ENCODE measurements around the gene PTCH1.

PTCH1 gene

DNA sequence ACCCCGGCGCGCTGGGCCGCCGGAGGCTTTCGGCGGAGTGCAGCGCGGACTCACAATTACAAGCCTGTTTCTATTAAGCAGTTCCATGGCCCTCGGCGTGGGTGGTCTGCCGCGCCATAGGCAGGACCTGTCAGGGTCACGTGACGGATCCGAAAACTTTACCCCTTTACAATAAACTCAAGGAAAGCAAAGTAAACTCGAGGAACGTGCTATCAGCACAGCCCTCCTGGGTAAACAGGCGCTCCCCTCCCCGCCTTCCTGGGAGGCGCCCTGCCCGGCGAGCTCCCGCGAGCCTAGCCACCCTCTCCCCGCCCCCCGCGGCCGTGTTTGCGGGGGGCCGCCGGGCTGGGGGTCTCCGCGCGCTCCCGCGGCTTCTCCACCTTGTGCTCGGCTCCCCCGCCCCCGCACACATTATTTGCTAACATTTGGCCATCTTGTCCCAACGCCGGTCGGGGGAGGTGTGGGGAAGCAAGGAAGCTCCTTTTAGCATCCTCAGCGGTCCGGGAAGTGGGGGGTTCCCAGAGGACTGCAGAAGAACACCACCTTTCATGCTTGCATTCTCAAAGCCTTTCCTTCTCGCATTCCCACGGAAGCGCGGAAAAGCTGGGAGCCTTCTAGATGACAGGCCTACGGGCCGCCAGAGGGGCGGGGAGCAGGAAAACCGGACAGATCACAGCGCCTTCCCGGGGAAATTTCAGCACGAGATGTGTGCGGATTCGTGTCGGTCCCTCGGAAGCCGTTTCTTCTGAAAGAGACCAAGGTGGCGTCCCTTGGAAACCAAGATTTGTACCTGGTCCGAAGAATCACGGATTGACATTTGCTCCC, at the start of gene PTCH1:
Gene PTCH1 (minus strand): TSS at position 238 of the 825 bp plus-strand sequence.
- peak in 1 of 2 experiments; percentile 46 for DNase-seq

DNA sequence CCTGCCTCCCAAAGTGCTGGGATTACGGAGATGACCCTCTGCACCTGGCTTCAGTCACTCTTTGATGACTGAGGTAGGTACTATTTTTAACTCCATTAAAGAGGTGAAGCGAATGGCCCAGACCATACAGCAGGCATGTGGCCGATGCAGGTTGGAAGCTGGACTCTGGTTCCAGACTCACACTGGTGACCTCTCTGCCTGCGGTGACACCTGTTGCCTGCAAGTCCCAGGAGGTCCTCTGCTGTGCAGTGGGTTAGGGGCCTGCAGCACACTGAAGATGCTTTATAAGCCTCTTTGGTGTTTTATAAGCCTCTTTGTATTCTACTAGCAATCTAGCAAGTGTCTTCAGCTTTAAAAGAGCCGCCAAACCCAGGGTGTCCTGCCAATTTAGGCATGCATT, 49.2 kb upstream of the PTCH1 start:
- DNase-seq = no peak

DNA sequence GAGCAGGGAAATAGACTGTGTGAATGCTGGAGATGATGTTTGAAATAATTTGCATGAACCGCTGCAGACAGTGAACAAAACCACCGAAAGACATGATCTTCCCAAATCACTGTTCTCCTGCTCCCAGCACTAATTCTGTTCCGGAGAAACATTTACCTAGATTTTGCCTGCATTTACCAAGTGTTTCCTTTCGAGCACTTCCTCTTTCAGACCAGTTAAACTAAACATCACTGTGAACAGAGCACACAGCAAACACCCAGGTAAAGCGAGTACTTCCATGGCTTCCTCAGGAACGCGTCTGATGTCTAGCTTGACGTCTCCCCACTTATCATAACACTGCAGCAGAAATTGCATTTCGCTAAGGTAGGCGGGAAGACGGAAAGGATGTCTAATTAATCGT, 45.1 kb upstream of the PTCH1 start:
- DNase-seq = no peak

DNA sequence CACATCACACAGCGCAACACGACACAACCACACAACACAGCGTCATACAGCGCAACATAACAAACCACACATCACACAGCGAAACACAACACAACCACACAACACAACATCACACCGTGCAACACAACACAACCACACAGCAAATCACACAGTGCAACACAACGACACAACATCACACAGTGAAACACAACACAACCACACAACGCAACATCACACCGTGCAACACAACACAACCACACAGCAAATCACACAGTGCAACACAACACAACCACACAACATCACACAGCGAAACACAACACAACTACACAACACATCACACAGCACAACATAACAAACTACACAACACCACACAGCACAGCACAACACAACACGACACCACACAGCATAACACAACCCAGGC, 40.4 kb upstream of the PTCH1 start:
- DNase-seq = no peak

DNA sequence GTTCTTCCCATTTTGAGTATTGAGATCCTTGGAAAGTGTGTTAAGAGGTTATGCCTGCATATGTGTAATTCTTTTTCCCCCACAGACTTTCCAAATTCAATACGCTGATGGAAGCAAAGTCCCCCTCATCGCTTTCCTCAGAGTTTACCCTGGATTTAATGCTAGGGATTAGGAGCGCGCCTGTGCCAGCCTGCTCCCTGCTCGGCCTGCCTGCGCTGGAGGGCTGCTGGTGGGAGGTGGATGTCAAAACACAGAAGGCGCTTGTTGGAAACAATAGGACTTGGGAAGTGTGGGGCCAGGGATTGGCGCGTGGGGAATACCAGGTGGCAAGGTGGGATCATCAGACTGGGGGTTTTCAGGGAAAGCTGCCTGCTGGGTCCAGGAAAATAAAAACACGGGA, 39.8 kb upstream of the PTCH1 start:
- DNase-seq = no peak

DNA sequence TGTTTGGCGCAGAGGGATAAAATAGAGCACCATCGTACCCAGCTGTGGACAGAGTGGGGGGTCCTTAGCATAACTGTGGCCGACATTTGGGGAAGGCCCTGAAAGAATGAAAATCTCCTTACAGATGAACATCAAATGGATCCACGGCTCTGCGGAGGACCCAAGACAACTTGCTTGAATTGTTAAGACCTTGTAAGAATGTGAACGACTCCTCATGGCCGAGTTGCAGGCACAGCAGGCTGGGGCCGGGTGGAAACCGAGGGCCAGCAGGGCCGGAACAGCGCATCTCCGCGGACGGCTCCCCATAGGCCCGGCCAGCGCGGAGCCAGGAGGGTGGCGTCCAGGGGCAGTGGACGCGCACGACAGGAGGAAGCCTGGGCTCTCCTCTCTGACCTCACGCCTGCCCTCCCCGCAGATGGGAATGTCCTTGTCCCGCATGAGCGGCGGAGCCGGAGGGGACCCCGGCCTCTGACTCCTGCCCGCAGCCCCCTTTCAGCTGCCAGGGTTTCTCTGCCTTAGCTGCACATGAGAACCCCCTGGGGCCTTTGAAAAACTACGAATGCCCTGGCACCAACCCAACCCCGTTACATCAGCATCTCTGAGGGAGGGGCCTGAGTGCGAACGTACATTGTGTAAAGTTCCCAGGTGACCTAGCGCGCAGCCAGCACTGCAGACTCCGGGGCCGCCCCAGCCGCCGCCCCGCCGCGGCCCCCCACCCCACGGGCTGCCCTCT, 36.2 kb upstream of the PTCH1 start:
- no peak for DNase-seq

DNA sequence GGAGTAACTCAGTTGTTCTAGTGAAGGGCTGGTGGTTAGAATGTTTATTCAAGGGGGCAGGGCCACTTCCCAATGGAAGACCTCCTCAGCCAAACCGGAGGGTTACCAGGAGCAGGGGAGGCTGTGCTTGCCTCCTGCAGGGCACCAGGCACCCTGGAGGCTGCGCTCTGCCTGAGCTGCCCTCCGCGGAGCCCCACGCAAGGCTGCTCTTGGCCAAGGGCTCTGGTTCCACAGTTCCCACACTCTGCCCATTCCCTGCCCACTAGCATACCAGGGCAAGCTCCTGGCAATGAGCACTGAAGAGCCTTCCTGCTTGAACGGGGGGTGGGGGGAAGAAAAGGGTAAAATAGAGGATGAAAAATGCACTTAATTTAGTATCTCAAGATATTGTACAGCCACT, 35.5 kb upstream of the PTCH1 start:
- DNase-seq = no peak

DNA sequence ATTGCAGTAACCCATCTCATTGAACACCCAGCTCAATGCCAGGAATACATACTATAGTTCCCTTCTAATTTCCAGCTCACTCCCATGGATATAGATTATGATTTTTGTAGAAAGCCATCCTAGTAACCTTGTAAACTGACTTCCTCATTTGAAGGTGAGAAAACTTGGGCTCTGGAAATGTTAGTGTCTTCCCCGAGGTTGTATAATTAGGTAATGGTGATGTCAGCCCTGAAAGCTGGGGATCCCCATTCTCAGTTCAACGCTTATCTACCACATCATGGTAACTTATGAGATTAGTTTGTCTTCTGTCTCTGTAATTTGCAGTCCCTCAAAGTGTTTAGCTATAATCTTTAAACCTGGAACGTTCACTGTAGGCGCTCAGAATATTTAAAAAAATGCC, 34.6 kb upstream of the PTCH1 start:
- DNase-seq = no peak

DNA sequence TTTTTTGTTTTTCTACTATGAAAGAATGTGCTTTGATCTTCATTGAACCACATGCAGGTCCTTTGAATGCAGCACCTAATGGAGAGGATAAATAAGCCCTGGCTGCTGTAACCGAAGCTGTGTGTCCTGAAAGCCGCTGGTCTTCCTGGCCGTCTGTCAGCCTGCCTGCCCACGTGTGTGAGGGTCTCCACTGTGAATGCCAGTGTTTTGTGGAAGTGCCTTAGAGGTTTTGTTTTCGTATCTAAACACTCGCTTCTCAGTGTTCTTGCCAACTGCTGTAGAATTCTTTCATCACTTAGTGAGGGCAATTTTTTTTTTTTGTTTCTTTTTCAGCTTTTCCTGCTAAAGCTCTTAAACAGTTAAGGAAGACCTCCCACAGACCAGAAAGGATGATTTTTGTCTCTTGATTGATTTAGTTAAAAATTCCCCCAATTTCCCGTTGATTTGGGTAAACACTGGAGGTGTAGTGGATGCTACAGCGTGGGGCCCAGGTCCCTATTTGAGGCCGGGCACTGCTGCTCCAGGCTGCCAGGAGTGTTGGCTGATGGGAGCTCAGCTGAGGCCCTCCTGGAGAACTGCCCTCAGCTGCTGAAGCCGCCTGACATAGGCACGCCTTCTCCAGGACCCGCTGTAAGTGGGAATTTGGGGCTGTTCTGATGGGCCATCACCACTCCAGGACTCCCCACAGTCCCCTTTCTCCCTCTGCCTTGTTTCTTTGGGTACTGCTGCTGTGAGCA, 29.2 kb upstream of the PTCH1 start:
- DNase-seq = no peak

DNA sequence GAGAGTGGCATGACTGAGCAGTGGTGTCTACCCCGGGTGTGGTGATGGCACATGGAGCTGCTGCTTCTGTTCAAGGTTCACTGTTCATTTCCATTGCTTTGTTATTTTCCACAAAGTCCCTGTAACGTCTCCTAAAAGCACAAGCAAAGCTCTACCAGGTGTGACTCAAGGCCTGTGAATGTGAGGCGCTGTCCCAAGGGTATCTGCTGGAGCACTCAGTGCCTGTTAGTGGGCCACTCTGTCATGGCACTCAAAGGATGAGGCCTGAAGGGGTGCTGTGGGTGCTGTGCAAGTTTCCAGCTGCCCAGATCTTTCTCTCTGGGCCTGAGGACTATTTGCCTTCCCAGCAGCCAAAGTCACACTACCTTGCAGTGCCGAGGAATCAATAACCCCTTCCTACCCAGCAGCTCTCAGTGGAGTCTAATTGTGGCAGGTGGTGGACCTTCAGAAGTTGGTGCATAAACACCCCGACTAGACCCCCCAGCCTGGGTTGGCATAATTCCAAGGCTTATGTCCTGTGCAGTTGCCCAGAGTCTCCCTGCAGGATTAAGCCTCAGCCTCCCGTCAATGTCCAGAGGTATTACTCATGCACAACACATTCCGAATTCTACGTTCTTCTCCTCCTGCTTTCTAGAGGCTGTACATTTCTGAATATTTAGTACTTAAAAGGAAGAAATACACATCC, 17.4 kb upstream of the PTCH1 start:
- no peak for DNase-seq

DNA sequence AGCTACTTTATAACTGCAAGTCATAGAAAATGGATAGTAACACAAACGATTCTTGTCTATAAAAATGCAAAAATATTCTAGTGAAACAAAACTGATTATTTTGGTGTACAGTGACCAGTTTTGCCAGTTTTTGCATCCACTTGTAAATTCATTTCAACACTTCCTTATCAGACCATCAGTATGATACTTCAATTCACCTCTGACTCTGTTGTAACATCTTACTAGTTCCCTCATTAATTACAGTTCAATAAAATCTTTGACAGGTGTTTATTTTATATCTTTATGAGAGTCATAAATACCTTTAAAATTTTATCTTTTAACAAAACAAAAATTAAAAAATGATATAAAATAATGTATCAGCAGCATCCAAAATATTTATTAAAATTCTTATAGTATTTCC, 13.1 kb upstream of the PTCH1 start:
- DNase-seq = no peak

DNA sequence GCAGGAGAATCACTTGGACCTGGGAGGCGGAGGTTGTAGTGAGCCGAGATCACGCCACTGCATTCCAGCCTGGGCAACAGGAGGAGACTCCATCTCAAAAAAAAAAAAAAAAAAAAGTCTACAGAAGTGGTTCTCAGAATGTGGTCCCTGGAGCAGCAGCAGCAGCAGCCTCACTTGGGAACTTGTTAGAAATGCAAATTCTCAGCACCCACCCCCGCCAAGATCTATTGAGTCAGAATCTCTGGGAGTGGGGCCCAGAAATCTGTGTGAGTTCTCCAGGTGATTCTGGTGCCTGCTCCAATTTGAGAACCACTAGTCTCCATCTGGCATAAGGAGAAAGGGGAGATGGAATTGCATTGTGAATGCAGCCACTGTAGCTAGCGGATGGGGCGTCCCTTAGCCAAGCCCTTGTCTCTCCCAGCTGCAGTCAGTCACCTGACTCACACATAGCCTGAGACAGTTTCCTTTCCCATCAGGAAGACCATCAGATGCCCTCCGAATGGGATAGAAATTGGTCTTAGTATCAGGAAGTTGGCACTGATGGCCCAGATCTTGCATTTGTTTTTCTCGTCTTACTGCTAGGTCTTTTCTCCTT, 12.2 kb upstream of the PTCH1 start:
- DNase-seq = no peak

DNA sequence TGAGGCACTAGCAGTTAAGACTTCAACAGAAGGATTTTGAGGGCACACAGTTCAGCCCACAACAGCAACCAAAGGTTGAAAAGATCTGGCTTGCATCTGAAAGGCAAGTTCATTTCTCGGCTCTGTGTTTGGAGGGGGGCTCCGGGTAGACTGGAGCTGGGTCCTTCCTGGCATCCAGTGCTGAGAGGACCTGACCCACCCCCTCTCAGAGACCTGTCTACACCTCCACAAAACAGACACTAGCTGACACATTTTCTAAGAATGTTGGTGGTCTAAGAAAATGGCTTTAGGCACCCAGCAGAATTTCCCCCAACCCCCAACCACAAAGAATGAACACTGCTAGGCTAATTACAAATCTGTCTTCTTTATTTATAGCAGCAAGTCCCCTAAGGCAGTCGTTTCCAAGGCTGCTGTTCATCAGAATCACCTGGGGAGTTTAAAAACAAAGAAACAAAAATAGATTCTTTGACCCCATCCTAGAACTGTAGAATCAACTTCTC, 6.2 kb upstream of the PTCH1 start:
- no peak for DNase-seq

DNA sequence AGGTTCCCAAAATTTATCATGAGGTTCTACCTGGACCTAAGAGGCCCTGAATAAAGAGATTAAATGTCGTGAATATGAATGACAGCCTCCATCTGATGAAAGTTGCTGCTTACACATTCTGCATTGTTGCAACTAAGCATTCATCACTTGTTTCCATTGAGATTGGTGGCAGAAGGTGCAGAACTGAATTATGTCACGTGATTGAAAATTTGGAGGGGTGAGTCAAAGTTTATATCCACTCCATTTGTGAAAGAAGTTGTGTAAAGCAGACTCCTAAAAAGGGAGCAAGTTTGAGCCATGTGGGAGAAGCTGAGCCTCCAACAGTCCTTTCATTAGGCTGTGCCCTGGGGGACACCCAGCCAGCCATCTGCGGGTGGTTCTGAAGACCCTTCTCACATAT, 4.9 kb upstream of the PTCH1 start:
- no peak for DNase-seq

DNA sequence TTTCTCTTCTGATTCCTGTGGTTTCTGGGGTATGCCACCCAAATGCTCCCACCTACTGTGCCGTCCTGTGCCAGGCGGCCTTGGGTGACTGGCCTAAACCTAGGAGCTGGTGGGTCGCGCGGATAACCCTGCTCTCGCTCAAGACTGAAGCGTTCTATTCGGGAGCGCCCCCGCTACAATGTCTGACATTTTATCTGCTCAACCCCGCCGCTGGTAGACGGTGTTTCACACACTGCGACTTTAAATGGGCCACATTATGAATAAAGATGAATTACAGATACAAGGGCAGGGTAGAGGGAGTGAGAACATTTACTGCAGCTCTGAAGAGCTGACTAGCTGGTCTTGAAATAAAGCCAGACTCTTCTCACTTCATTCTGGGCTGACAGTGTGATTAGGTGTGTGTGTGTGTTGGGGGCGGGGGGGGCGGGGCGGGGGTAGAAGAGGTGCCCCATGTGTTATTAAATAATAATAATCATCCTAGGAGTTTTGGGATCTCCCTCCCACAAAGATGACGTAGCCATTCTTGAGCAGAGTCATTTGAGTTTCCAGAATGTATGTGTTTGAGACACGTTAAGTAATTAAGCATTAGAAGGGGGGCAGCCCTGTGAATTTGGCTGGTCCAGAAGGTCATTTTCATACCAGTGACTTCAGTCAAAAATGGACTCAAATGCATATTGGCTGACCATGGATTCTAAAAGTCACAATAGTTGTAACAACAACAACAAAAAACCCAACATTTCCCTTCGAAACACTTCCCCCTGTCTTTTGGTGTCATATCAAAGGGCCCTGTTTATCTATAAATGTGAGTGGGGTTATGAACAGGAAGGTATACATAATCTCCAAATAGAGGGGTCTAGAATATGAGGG, 1.0 kb upstream of the PTCH1 start:
- DNase-seq = no peak

DNA sequence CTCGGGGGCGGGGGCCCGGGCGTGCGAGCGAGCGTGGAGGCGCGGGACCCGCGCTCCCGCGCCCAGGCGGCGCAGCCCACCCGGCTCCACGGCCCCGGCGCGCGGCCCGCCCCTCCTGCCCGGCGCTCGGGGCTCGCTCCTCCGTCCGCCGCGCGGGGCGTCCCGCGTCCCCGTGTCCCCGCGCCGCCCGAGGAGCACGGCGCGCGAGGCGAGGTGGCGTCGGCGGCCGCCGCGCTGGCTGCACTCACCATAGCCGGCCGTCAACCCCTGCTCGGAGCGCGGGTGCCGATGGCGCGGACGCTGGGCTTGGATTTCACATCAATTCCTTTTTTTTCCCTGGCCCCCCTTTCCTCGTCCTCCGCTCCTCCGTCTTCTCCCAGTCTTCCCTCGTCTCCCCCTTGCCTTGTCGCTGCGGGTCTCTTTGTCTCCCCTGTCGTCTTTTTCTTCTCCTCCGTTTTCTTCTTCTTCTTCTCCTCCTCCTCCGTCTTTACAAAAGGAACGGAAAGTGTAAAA, 494 bp downstream of the PTCH1 start:
- DNase-seq = no peak

DNA sequence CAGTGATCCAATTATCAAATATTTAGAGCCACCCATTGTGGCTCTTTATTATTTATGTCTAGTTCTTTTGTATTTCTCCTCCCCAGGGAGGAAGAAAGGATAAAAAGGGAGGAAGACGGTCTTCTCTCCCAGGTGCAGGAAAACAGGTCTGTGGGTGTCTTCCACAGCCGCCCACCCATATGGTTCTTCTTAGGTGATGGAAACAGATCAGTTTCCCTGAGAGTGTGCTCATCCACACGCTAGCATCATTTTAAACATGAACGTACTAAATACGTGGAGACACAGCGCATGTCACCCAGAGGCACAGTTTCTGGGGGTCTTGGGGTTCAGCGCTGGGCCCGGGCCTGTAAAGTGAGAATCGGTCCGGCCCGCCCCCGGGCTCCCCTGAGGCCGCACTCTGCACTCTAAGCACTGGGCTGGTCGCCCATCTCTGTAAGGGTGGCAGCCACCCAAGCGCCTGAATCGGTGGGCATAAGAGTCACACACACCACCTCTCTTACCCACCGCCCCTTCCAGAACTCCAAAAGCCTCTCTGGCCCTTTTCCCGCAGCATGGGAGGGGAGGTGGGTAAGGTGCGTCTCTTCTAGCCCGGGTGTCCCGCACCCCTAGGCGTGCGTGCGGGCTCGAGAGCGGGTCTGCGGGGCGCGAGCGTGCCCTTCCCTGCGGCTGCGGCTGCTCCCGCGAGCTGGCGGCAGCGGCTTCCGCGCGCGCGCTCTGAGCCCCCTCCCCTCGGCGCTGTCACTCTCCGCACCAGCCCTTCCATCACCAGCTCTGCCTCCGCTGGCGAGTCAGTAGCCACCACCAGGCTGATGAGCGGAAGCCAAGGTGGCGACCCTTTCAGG, 1.3 kb downstream of the PTCH1 start:
- no peak for DNase-seq

DNA sequence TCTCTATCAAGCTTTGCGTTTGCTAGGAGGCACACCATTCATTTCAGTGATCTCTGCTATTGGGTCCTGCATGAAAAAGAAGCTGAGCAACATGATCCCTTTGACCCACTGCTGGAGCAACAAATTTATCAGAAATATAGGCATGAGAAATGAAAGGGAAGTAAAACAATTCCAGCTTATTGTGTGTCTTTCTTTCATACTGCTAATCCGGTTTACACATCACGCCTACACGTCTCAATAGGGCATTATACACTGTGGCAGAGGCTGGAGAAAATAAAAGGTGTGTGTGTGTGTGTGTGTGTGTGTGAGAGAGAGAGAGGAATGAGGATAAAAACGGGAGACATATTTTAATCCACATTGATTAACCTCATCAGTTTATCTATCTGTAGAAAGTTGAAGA, 2.4 kb downstream of the PTCH1 start:
- DNase-seq = no peak

DNA sequence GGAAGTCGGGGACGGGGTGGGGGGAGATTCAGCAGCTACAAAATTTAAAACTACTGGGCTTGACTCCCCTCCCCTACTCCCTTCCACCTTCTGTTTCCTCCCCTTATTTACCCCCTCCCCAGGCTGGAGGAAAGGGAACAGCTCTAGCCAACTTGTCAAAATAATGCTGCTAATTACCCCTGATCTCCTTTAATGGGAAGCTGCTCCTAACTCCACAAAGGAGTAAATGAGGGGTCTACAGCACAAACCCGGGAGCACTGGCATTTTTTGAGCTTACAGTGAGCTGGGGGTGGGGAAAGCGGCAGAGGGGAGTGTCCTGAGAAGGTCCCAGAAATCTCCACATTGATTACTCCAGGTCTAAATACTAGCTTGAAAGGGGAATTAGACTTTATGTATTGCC, 3.1 kb downstream of the PTCH1 start:
- no peak for DNase-seq

DNA sequence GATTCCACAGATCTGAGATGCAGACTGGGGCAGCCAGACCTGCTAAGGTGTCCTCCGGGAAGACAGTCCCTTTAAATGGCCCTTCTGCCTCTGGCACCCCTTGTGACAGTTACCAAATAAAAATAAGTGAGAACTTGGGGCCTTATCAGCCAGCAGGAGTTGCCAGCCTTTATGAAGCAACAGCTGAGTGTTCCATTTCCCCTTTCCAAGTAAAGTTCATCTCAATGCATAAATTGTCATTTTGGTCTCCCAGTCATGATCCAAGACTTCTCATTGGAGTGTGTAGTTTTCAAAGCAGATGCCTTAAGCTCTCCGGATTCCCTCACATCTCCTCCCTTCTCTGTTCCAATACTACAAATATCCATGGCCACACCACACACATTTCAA, 4.1 kb downstream of the PTCH1 start:
- DNase-seq = no peak
